Activated CD8-positive, alpha-beta T cell treated with anti-CD3 and anti-CD28 coated beads, Interleukin-2, amount 10 ng/mL, durations not matched to agents 7 days and 5 days (primary cell): ENCODE measurements around the gene COPRS. TPM values are rescaled to one million over a fixed set of nuclear protein-coding genes. Genes with fewer than 3 reads are reported as not detected.
"Not testable (repeated sequence)": the region's sequence is repeated elsewhere in the genome, so short reads cannot be mapped to it uniquely, and the experiment has no call there.

ENCODE experiments used
- ATAC-seq: fragments of 150-1000 bp; cut with Tn5 transposase; one replicate; pipeline ENCODE4 v1.10.0; 2021; ENCODE audit warnings: moderate library complexity
- CTCF ChIA-PET: fragments of 350-600 bp; sonication (Branson Sonifier 250); formaldehyde crosslinking; loops from one replicate; lab custom pipeline; 2021; ENCODE audit warnings: antibody characterized with exemption; lab: Charles Lee
- POLR2A ChIA-PET: fragments of 350-600 bp; sonication (Branson Sonifier 250); formaldehyde crosslinking; loops from one replicate; lab custom pipeline; 2021; ENCODE audit warnings: antibody characterized with exemption; lab: Charles Lee
- DNase-seq: peaks from one replicate; pipeline ENCODE4 v3.0.0-alpha.2; 2020
- H3K27ac Mint-ChIP-seq: one replicate; pipeline ENCODE4 v1.8.0; 2021; ENCODE audit warnings: mild to moderate bottlenecking, mixed read lengths
- H3K27me3 Mint-ChIP-seq: one replicate; pipeline ENCODE4 v1.8.0; 2021; ENCODE audit warnings: low read depth, mixed read lengths
- H3K36me3 Mint-ChIP-seq: one replicate; pipeline ENCODE4 v1.8.0; 2021; ENCODE audit warnings: low read depth, mixed read lengths
- H3K4me1 Mint-ChIP-seq: one replicate; pipeline ENCODE4 v1.8.0; 2021; ENCODE audit warnings: low read depth, mixed read lengths
- H3K4me3 Mint-ChIP-seq: one replicate; pipeline ENCODE4 v1.8.0; 2021; ENCODE audit warnings: mild to moderate bottlenecking, mixed read lengths
- H3K9me3 Mint-ChIP-seq: one replicate; pipeline ENCODE4 v1.8.0; 2022; ENCODE audit warnings: mixed read lengths; ENCODE audit not compliant: insufficient read depth
- total RNA-seq, 2 experiments: library from RNA; stranded (reverse); gene quantifications; one replicate each; pipeline ENCODE4 v1.2.3, GENCODE V29; 2021

The COPRS gene
- total RNA-seq, 2 experiments from 2014 or later: 21.0 to 22.5 TPM

DNA sequence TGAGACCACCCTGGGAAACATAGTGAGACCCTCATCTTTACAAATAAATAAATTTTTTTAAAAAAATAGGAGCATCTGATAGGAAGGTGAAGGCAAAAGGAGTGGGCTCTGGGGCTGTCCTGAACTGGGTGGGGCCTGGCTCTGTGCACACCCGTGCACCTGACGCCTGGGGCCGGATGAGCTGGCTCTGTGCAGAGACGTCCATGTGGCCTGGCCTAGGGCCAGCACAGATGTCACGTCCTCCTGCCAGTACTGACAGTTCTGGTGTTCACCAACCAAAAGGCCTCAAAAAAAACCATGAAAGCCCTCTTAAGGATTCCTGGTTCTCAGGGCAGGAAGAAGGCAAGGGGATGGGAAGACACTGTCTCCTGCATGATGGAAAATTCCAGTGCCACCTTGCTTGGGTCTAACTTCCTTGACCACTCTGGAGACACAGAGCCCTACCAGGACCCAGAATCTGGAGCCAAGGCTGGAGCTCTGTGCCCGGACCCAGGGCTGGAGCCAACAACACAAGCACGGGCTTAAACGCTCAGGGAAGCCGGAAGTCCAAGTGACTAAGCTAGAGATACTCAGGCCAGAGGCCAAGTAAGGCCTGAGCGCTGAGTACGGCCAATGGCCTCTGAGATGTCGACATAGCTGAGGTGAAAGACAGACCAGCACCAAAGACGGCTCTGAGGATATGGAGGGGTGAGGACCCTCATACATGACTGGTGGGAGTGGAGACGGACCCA, 32.9 kb downstream of the COPRS start:
- H3K36me3 Mint-ChIP-seq: no peaks in the 10 kb centered on the region
- no peak for ATAC-seq

DNA sequence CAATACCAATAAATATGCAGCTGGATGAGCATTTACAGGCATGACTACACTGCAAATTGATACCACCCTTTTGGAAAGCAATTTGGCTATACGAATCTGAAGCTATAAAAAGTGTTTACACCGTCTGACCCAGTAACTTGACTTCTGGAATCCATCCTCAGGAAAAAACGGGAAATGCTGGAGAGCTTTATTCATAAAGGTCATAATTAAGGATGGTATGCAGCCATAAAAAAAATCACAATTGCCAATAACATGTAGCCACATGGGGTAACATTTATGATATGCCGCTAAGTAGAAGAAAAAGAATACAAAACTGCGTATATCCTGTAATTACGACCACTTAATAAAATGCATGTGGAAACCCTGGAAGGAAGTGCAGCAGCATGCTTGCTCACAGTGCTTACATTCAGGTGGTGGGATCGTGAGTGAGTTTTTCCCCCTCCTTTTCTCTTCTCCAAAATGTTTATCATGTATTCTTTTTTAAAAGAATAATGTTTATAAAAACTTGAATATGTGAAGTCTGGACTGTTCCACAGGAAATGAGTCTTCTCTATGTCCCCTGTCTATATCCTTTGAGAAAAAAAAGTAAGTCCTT, 34.2 kb downstream of the COPRS start:
- H3K4me1 Mint-ChIP-seq: no peaks in the 10 kb centered on the region
- no peak overlapping the region for H3K4me3 Mint-ChIP-seq
- H3K27me3 Mint-ChIP-seq: peaks cover 15% of the 10 kb centered on the region
- ChIA-PET CTCF (no interaction called here), POLR2A (no interaction called here)
- no peak overlapping the region for H3K27ac Mint-ChIP-seq
- ATAC-seq: no peak
- H3K9me3 Mint-ChIP-seq: no peaks in the 10 kb centered on the region
- DNase-seq: no peak
- H3K36me3 Mint-ChIP-seq: no peaks in the 10 kb centered on the region

More for the DNA sequence above, 32.9 kb downstream of the COPRS start:
- H3K4me1 Mint-ChIP-seq: no peaks in the 10 kb centered on the region
- H3K9me3 Mint-ChIP-seq: no peaks in the 10 kb centered on the region
- H3K27me3 Mint-ChIP-seq: peaks cover 12% of the 10 kb centered on the region
- CTCF ChIA-PET: no interaction called here
- no peak for DNase-seq
- POLR2A ChIA-PET: no interaction called here
- no peak overlapping the region for H3K4me3 Mint-ChIP-seq
- no peak overlapping the region for H3K27ac Mint-ChIP-seq

GRCh38 chr17:31823014-31823413, 36.0 kb downstream of the COPRS start:
- ATAC-seq (no peak), DNase-seq (no peak)
- ChIA-PET POLR2A (no interaction called here), CTCF (no interaction called here)
- Mint-ChIP-seq H3K9me3 (no peaks in the 10 kb centered on the region), H3K27me3 (peaks cover 16% of the 10 kb centered on the region), H3K4me1 (no peaks in the 10 kb centered on the region), H3K27ac (no peak overlapping the region), H3K4me3 (no peak overlapping the region), H3K36me3 (no peaks in the 10 kb centered on the region)

- H3K4me1 Mint-ChIP-seq: no peaks in the 10 kb centered on the region
- CTCF ChIA-PET: no interaction called here
Measured at GRCh38 chr17:31820691-31821435, 38.2 kb downstream of the COPRS start.

DNA sequence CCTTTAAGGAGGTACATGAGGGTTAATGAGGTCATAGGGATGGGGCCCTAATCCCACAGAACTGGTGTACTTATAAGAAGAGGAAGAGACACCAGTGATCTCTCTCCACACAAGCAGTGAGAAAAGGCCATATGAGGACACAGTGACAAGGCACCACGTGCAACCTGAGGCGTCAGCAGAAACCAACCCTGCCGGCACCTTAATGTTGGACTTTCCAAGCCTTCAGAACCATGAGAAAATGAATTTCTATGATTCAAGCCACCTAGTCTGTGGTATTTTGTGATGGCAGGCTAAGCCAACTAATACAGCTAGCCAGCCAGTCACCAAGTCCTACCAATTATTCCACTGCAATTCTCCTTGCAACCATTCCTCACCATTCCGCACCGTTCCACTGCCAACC, 39.5 kb downstream of the COPRS start:
- no peak for ATAC-seq
- ChIA-PET POLR2A (no interaction called here), CTCF (no interaction called here)
- DNase-seq: no peak
- Mint-ChIP-seq H3K27me3 (peaks cover 10% of the 10 kb centered on the region), H3K4me3 (no peak overlapping the region), H3K4me1 (no peaks in the 10 kb centered on the region), H3K36me3 (no peaks in the 10 kb centered on the region), H3K27ac (no peak overlapping the region), H3K9me3 (no peaks in the 10 kb centered on the region)

More at GRCh38 chr17:31820691-31821435, 38.2 kb downstream of the COPRS start:
- H3K9me3 Mint-ChIP-seq: no peaks in the 10 kb centered on the region
- H3K27ac Mint-ChIP-seq: no peak overlapping the region
- POLR2A ChIA-PET: no interaction called here
- ATAC-seq (no peak), DNase-seq (no peak)
- no peak overlapping the region for H3K4me3 Mint-ChIP-seq
- no peaks in the 10 kb centered on the region for H3K36me3 Mint-ChIP-seq
- peaks cover 10% of the 10 kb centered on the region for H3K27me3 Mint-ChIP-seq

DNA sequence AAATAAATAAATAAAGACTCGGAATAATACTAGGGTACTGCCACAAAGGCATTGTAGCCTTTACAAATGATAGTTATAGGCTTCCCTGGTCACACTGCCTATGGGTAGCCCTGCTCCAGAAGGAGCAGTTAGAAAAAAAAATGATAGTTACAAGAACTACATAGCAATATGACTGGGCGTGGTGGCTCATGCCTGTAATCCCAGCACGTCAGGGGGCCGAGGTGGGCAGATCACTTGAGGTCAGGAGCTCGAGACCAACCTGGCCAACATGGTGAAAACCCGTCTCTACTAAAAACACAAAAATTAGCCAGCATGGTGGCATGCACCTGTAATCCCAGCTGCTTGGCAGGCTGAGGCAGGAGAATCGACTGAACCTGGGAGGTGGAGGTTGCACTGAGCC, 40.2 kb downstream of the COPRS start:
- H3K9me3 Mint-ChIP-seq, H3K4me3 Mint-ChIP-seq, H3K36me3 Mint-ChIP-seq, H3K27ac Mint-ChIP-seq, ATAC-seq, POLR2A ChIA-PET, CTCF ChIA-PET, DNase-seq, H3K4me1 Mint-ChIP-seq: not testable (repeated sequence)
- peaks cover 10% of the 10 kb centered on the region for H3K27me3 Mint-ChIP-seq

DNA sequence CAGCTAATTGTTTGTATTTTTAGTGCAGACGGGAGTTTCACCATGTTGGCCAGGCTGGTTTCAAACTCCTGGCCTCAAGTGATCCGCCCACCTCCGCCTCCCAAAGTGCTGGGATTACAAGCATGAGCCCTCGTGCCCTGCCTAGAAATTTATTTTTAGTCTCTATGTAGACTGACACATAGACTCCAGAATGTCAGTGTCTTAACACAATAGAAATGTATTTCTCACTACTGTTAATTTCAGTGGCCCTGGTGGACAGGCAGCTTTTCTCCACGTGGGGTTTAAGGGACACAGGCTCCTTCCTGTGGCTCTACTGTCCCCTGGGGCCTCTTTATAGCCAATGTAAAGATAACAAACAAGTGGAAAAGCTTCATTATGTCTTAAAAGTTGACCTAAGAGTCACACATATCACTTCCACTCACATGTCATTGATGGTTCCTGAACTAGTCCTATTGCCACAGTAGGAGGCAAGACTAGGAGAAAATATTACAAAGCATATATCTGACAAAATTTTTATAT, 43.8 kb downstream of the COPRS start:
- no peaks in the 10 kb centered on the region for H3K4me1 Mint-ChIP-seq
- H3K4me3 Mint-ChIP-seq: no peak overlapping the region
- peaks cover 9% of the 10 kb centered on the region for H3K27me3 Mint-ChIP-seq
- no peaks in the 10 kb centered on the region for H3K36me3 Mint-ChIP-seq
- no peak overlapping the region for H3K27ac Mint-ChIP-seq
- ChIA-PET CTCF (no interaction called here), POLR2A (interaction anchor here (0.6 kb wide), 1 partner anchor 9 kb away, joined by 3 read pairs; no protein-coding TSS in a partner anchor)
- no peak for ATAC-seq
- no peaks in the 10 kb centered on the region for H3K9me3 Mint-ChIP-seq
- DNase-seq: no peak

- no peaks in the 10 kb centered on the region for H3K36me3 Mint-ChIP-seq
- DNase-seq: no peak
- H3K9me3 Mint-ChIP-seq: no peaks in the 10 kb centered on the region
- CTCF ChIA-PET: no interaction called here
- POLR2A ChIA-PET: no interaction called here
- no peak overlapping the region for H3K27ac Mint-ChIP-seq
- H3K4me3 Mint-ChIP-seq: no peak overlapping the region
- ATAC-seq: no peak
- H3K27me3 Mint-ChIP-seq: peaks cover 12% of the 10 kb centered on the region
- no peaks in the 10 kb centered on the region for H3K4me1 Mint-ChIP-seq
Measured at GRCh38 chr17:31811101-31811500, 47.9 kb downstream of the COPRS start.

DNA sequence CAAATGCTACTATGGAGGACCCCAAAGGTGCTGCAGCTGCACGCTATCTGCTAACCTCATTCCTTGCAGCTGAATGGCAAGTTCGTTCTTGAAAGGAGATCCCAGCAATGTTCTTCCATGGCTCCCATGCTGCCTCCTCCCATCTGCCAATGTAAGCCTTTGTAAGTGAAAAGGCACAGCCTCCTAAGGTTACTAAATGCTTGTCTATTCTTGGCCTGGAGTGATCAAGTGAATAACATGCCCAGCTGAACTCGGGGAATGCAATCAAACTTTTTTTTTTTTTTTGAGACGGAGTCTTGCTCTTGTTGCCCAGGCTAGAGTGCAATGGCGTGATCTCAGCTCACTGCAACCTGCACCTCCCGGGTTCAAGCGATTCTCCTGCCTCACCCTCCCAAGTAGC, 49.2 kb downstream of the COPRS start:
- CTCF ChIA-PET, H3K36me3 Mint-ChIP-seq: not testable (repeated sequence)

GRCh38 chr17:31808521-31809050, 50.5 kb downstream of the COPRS start:
- CTCF ChIA-PET: interaction anchor here (0.6 kb wide), 1 partner anchor 9 kb away, joined by 3 read pairs; no protein-coding TSS in a partner anchor
- H3K27me3 Mint-ChIP-seq: peaks cover 9% of the 10 kb centered on the region
- H3K36me3 Mint-ChIP-seq: no peaks in the 10 kb centered on the region
- no peaks in the 10 kb centered on the region for H3K9me3 Mint-ChIP-seq
- H3K4me1 Mint-ChIP-seq: no peaks in the 10 kb centered on the region
- POLR2A ChIA-PET: no interaction called here
- H3K27ac Mint-ChIP-seq: no peak overlapping the region
- no peak for DNase-seq
- H3K4me3 Mint-ChIP-seq: no peak overlapping the region
- ATAC-seq: no peak

More for the DNA sequence above, 49.2 kb downstream of the COPRS start:
- ATAC-seq, DNase-seq, H3K27ac Mint-ChIP-seq, H3K9me3 Mint-ChIP-seq, POLR2A ChIA-PET, H3K27me3 Mint-ChIP-seq, H3K4me3 Mint-ChIP-seq, H3K4me1 Mint-ChIP-seq: not testable (repeated sequence)

GRCh38 chr17:31807846-31808245, 51.2 kb downstream of the COPRS start:
- Mint-ChIP-seq H3K4me3 (no peak overlapping the region), H3K9me3 (no peaks in the 10 kb centered on the region), H3K36me3 (no peaks in the 10 kb centered on the region), H3K27me3 (peaks cover 7% of the 10 kb centered on the region), H3K4me1 (no peaks in the 10 kb centered on the region), H3K27ac (no peak overlapping the region)
- no peak for DNase-seq
- CTCF ChIA-PET: interaction anchor here (0.6 kb wide), 1 partner anchor 10 kb away, joined by 3 read pairs; no protein-coding TSS in a partner anchor
- POLR2A ChIA-PET: no interaction called here
- ATAC-seq: no peak
